HepG2 (cell line): ENCODE data around the gene DENND4A. TPM values are rescaled to one million over a fixed set of nuclear protein-coding genes. Genes with fewer than 3 reads are reported as not detected.

ENCODE experiments used
- CCAR2 ChIP-seq: fragments of 200-400 bp; formaldehyde crosslinking; optimal IDR thresholded peaks from 2 replicates; pipeline ENCODE3; 2018; ENCODE audit warnings: low read depth, mild to moderate bottlenecking, low read length, moderate library complexity
- HMG20A ChIP-seq: IDR thresholded peaks from 2 replicates; pipeline ENCODE4 v1.6.1; 2016; ENCODE audit warnings: borderline replicate concordance
- MAF1 ChIP-seq: sonication (generic); formaldehyde crosslinking; IDR thresholded peaks from 2 replicates; pipeline ENCODE4 v1.5.0; 2020; ENCODE audit warnings: missing genetic modification reagents, borderline replicate concordance
- MZF1 ChIP-seq: sonication (generic); formaldehyde crosslinking; IDR thresholded peaks from 2 replicates; pipeline ENCODE4 v1.8.1; 2023; ENCODE audit warnings: mild to moderate bottlenecking, missing genetic modification reagents, borderline replicate concordance
- NONO ChIP-seq, 2 experiments: fragments of 450-650 bp in 1 of 2; sonication (generic) in 1 of 2; formaldehyde crosslinking in 1 of 2; IDR thresholded peaks in 1 of 2; conservative IDR thresholded peaks in 1 of 2; 2 replicates each; pipeline versions ENCODE4 v1.6.1 to v1.8.0; 2017 to 2022; ENCODE audit warnings: mild to moderate bottlenecking in 1 of 2, missing genetic modification reagents in 1 of 2, moderate library complexity in 1 of 2
- POLR2AphosphoS2 ChIP-seq: IDR thresholded peaks from 2 replicates; pipeline ENCODE4 v1.6.1; 2011; ENCODE audit warnings: low read depth, low read length, improper control_type of control experiment
- RAD51 ChIP-seq: fragments of 450-650 bp; IDR thresholded peaks from 2 replicates; pipeline ENCODE4 v1.6.1; 2016; ENCODE audit warnings: borderline replicate concordance
- RFX1 ChIP-seq: fragments of 450-650 bp; IDR thresholded peaks from 2 replicates; pipeline ENCODE4 v1.6.1; 2017
- ZBTB38 ChIP-seq: sonication (generic); formaldehyde crosslinking; IDR thresholded peaks from 2 replicates; pipeline ENCODE4 v1.5.1; 2020; ENCODE audit warnings: mild to moderate bottlenecking, missing genetic modification reagents
- ZKSCAN8 ChIP-seq: IDR thresholded peaks from 2 replicates; pipeline ENCODE4 v1.6.1; 2016; ENCODE audit warnings: borderline replicate concordance, missing genetic modification reagents, missing compliant biosample characterization
- ZNF3 ChIP-seq: IDR thresholded peaks from 2 replicates; pipeline ENCODE4 v1.7.0; 2017; ENCODE audit warnings: inconsistent platforms
- ZNF33B ChIP-seq: sonication (generic); formaldehyde crosslinking; IDR thresholded peaks from 2 replicates; pipeline ENCODE4 v1.5.1; 2020; ENCODE audit warnings: mild to moderate bottlenecking, missing genetic modification reagents
- ZNF382 ChIP-seq: sonication (generic); formaldehyde crosslinking; IDR thresholded peaks from 2 replicates; pipeline ENCODE4 v1.5.0; 2020; ENCODE audit warnings: missing genetic modification reagents, mild to moderate bottlenecking, borderline replicate concordance
- ZSCAN22 ChIP-seq: sonication (generic); formaldehyde crosslinking; IDR thresholded peaks from 2 replicates; pipeline ENCODE4 v1.4.0; 2020; ENCODE audit warnings: mild to moderate bottlenecking, missing genetic modification reagents
- ZSCAN30 ChIP-seq: sonication (generic); formaldehyde crosslinking; IDR thresholded peaks from 2 replicates; pipeline ENCODE4 v1.5.0; 2020; ENCODE audit warnings: mild to moderate bottlenecking, missing genetic modification reagents
- polyA plus RNA-seq, 8 experiments: library from polyadenylated mRNA; depleted of rRNA in 3 of 8; stranded (reverse) in 7 of 8; unstranded in 1 of 8; fragments of >200 nt; fragmentation: Illumina TruSeq in 4 of 8; extraction: Trizol in 4 of 8; gene quantifications; 2 replicates each; pipeline versions ENCODE4 v1.2.1 to v1.2.3, GENCODE V29; 2011 to 2016; ENCODE audit warnings: low read depth in 4 of 8, missing spikeins in 1 of 8, mixed read lengths in 1 of 8; ENCODE audit not compliant: insufficient read depth in 1 of 8
- total RNA-seq, 5 experiments: library from RNA; depleted of rRNA; stranded (reverse); fragments of >200 nt; fragmentation: Illumina TruSeq; extraction: Trizol; gene quantifications; 2 replicates each; pipeline ENCODE4 v1.2.3, GENCODE V29; 2016; ENCODE audit warnings: low read depth in 1 of 5
- TF ChIP-seq, protein P1 (sequence below): sonication (generic); formaldehyde crosslinking; conservative IDR thresholded peaks from 2 replicates; pipeline ENCODE4 v1.4.0; 2020; ENCODE audit warnings: missing genetic modification reagents
- TF ChIP-seq, protein P2 (sequence below): sonication (generic); formaldehyde crosslinking; IDR thresholded peaks from 2 replicates; pipeline ENCODE4 v1.4.0; 2020; ENCODE audit warnings: missing genetic modification reagents
- TF ChIP-seq, protein P3 (sequence below): sonication (generic); formaldehyde crosslinking; IDR thresholded peaks from 2 replicates; pipeline ENCODE4 v1.4.0; 2020; ENCODE audit warnings: missing genetic modification reagents
- TF ChIP-seq, protein P4 (sequence below): IDR thresholded peaks from 2 replicates; pipeline ENCODE4 v1.6.1; 2016; ENCODE audit warnings: missing compliant biosample characterization, missing genetic modification reagents, borderline replicate concordance

DENND4A gene
- total and polyA plus RNA-seq, 2 of the 13 experiments (the other 11 are each of a cell fraction or from before 2014, with no cell fraction given): 13.2 to 18.6 TPM

DNA sequence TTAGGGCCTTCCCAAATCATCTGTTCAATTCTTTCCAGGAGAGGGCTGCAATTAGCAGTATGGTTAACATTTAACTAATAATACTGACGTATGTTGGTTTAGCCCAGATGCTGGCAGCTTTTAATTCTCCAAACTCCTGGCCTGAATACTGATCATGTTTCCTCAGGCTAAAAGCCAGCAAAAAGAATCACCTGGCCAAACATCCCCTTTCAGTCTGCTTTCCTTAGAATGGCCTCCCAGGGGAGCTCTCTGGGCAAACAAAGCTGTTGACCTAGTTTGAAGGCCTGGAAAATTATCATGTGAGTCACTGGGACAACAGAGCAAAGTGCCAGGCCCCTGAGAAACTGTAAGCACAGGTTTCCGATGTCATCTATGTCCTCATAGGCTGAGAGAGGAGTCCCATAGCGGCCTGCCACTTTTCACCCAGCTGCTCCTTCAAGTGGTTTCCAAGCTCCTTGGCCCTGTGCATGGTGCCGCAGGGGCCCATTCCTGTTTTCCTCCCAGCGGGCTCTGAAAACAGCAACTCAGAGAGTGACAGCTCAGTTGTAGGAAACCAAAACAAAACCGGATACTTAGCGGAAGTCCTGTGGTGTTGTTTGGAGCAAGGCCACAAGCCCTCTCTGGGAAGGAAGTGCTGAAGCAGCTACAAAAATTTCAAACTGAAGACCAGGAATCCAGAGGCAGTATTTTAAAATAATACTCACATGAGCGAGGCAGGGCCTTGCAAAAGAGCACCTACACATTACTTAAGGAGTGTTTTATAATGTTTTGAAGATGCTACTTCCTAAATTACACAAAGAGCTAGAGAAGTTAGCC is 40.7 kb upstream of the DENND4A start (continued):
- TF ChIP-seq, protein P1, sequence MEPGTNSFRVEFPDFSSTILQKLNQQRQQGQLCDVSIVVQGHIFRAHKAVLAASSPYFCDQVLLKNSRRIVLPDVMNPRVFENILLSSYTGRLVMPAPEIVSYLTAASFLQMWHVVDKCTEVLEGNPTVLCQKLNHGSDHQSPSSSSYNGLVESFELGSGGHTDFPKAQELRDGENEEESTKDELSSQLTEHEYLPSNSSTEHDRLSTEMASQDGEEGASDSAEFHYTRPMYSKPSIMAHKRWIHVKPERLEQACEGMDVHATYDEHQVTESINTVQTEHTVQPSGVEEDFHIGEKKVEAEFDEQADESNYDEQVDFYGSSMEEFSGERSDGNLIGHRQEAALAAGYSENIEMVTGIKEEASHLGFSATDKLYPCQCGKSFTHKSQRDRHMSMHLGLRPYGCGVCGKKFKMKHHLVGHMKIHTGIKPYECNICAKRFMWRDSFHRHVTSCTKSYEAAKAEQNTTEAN (CRISPR knock-in tag): no peak
- TF ChIP-seq MAF1 (CRISPR knock-in tag) (0 out of 2 replicates have a peak, but pooled peaks have one; percentile 57), NONO (IDR thresholded peaks at IDR 0.05) (no peak), NONO (CRISPR knock-in tag; conservative IDR thresholded peaks at IDR 0.05) (peak; percentile 36; the same call in 1 of the 2 replicates), ZSCAN30 (CRISPR knock-in tag) (no peak), CCAR2 (no peak), ZSCAN22 (no peak), RAD51 (no peak), HMG20A (CRISPR knock-in tag) (peak; percentile 87), ZNF33B (CRISPR knock-in tag) (no peak), POLR2AphosphoS2 (no peak), ZNF3 (CRISPR knock-in tag) (no peak), RFX1 (no peak), MZF1 (CRISPR knock-in tag) (no peak), ZBTB38 (CRISPR knock-in tag) (peak; percentile 44; the same call in 1 of the 2 replicates), ZNF382 (CRISPR knock-in tag) (no peak), ZKSCAN8 (CRISPR knock-in tag) (peak; percentile 67; the same call in 1 of the 2 replicates)
- TF ChIP-seq, protein P2, sequence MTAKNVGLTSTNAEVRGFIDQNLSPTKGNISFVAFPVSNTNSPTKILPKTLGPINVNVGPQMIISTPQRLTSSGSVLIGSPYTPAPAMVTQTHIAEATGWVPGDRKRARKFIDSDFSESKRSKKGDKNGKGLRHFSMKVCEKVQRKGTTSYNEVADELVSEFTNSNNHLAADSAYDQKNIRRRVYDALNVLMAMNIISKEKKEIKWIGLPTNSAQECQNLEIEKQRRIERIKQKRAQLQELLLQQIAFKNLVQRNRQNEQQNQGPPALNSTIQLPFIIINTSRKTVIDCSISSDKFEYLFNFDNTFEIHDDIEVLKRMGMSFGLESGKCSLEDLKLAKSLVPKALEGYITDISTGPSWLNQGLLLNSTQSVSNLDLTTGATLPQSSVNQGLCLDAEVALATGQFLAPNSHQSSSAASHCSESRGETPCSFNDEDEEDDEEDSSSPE (CRISPR knock-in tag): no peak
- TF ChIP-seq, protein P3, sequence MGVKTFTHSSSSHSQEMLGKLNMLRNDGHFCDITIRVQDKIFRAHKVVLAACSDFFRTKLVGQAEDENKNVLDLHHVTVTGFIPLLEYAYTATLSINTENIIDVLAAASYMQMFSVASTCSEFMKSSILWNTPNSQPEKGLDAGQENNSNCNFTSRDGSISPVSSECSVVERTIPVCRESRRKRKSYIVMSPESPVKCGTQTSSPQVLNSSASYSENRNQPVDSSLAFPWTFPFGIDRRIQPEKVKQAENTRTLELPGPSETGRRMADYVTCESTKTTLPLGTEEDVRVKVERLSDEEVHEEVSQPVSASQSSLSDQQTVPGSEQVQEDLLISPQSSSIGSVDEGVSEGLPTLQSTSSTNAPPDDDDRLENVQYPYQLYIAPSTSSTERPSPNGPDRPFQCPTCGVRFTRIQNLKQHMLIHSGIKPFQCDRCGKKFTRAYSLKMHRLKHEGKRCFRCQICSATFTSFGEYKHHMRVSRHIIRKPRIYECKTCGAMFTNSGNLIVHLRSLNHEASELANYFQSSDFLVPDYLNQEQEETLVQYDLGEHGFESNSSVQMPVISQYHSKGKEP (CRISPR knock-in tag): no peak
- TF ChIP-seq, protein P4, sequence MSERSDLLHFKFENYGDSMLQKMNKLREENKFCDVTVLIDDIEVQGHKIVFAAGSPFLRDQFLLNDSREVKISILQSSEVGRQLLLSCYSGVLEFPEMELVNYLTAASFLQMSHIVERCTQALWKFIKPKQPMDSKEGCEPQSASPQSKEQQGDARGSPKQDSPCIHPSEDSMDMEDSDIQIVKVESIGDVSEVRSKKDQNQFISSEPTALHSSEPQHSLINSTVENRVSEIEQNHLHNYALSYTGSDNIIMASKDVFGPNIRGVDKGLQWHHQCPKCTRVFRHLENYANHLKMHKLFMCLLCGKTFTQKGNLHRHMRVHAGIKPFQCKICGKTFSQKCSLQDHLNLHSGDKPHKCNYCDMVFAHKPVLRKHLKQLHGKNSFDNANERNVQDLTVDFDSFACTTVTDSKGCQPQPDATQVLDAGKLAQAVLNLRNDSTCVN (CRISPR knock-in tag): peak; percentile 56; the same call in 1 of the 2 replicates
